ENCODE data around the gene SELENON.

DNA sequence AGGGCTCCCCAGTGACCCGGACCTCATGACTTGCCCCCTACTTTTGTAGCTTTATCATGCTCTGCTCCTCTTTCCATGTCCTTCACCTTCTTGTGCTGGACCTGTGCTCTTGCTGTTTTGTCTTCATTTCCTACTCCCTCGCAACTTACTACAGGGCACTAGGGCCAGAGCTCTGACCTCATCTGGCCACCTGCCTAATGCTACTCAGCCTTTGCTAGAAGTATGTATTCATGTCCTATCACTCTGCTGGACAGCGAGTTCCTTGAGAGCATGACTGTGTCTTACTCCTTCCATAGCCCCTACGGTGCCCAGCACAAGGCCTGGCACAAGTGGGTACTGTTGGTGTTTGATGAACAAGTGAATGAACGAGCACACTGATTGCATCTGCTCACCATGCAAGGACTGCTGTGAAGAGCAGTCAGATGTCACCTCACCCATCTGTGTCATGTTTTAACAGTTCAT, 21.7 kb downstream of the SELENON start:
- no peak for TF ChIP-seq ZNF274 (IDR thresholded peaks at IDR 0.05; ENCODE audit: low read length)
- TF ChIP-seq ZNF274 (tag by site-specific recombination; IDR thresholded peaks at IDR 0.05; ENCODE audit: borderline replicate concordance), result no peak
- no peak for TF ChIP-seq PRDM1 (tag by site-specific recombination; IDR thresholded peaks at IDR 0.05)
- TF ChIP-seq, protein P1, sequence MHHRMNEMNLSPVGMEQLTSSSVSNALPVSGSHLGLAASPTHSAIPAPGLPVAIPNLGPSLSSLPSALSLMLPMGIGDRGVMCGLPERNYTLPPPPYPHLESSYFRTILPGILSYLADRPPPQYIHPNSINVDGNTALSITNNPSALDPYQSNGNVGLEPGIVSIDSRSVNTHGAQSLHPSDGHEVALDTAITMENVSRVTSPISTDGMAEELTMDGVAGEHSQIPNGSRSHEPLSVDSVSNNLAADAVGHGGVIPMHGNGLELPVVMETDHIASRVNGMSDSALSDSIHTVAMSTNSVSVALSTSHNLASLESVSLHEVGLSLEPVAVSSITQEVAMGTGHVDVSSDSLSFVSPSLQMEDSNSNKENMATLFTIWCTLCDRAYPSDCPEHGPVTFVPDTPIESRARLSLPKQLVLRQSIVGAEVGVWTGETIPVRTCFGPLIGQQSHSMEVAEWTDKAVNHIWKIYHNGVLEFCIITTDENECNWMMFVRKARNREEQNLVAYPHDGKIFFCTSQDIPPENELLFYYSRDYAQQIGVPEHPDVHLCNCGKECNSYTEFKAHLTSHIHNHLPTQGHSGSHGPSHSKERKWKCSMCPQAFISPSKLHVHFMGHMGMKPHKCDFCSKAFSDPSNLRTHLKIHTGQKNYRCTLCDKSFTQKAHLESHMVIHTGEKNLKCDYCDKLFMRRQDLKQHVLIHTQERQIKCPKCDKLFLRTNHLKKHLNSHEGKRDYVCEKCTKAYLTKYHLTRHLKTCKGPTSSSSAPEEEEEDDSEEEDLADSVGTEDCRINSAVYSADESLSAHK (tag by site-specific recombination; IDR thresholded peaks at IDR 0.05), result no peak
- no peak for TF ChIP-seq GLIS2 (tag by site-specific recombination; IDR thresholded peaks at IDR 0.05)
- no peak for TF ChIP-seq IKZF3 (tag by site-specific recombination; IDR thresholded peaks at IDR 0.05)
- no peak for TF ChIP-seq ZNF24 (tag by site-specific recombination; IDR thresholded peaks at IDR 0.05)
- TF ChIP-seq, protein P2, sequence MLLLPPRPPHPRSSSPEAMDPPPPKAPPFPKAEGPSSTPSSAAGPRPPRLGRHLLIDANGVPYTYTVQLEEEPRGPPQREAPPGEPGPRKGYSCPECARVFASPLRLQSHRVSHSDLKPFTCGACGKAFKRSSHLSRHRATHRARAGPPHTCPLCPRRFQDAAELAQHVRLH (tag by site-specific recombination; IDR thresholded peaks at IDR 0.05), result no peak
- TF ChIP-seq GLI4 (tag by site-specific recombination; IDR thresholded peaks at IDR 0.05), result no peak
- no peak for TF ChIP-seq GFI1B (tag by site-specific recombination; IDR thresholded peaks at IDR 0.05)
- TF ChIP-seq, protein P3, sequence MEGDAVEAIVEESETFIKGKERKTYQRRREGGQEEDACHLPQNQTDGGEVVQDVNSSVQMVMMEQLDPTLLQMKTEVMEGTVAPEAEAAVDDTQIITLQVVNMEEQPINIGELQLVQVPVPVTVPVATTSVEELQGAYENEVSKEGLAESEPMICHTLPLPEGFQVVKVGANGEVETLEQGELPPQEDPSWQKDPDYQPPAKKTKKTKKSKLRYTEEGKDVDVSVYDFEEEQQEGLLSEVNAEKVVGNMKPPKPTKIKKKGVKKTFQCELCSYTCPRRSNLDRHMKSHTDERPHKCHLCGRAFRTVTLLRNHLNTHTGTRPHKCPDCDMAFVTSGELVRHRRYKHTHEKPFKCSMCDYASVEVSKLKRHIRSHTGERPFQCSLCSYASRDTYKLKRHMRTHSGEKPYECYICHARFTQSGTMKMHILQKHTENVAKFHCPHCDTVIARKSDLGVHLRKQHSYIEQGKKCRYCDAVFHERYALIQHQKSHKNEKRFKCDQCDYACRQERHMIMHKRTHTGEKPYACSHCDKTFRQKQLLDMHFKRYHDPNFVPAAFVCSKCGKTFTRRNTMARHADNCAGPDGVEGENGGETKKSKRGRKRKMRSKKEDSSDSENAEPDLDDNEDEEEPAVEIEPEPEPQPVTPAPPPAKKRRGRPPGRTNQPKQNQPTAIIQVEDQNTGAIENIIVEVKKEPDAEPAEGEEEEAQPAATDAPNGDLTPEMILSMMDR (tag by site-specific recombination; IDR thresholded peaks at IDR 0.05), result no peak
- TF ChIP-seq KLF1 (tag by site-specific recombination; IDR thresholded peaks at IDR 0.05), result no peak
- TF ChIP-seq ZNF785 (tag by site-specific recombination; IDR thresholded peaks at IDR 0.05), result no peak

Data from HEK293 (cell line).